GM21737 (cell line): Measurements from ENCODE around the gene SPRED1.
"Not testable (repeated sequence)": the region's sequence is repeated elsewhere in the genome, so short reads cannot be mapped to it uniquely, and the experiment has no call there.

Experiments used
- ATAC-seq: cut with Tn5 transposase; IDR thresholded peaks from one replicate; pipeline ENCODE4 v1.9.1; 2021; ENCODE audit warnings: mild to moderate bottlenecking, moderate library complexity; ENCODE audit not compliant: unreplicated experiment

The SPRED1 gene

GRCh38 chr15:38229705-38230310, 22.8 kb upstream of the SPRED1 start:
- ATAC-seq, result no peak

DNA sequence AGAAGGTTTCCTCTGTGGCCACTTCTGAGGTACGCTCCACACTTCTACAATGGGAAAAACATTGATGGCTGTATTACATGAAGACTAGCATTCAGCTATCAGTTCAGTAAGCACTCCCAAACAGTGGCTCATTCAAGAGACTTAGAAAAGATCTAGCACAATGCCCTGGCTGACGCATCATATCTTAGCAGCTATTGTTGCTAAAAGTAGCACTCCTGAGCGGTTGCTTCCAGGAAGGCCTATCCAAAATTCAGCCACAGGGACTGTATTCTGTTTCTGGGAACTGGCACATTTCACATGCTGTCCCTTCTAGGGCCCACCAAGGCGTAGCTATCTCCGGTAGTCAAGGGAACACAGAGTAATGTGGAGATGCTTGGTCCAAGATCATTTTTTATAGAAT, 21.2 kb upstream of the SPRED1 start:
- ATAC-seq, result no peak

DNA sequence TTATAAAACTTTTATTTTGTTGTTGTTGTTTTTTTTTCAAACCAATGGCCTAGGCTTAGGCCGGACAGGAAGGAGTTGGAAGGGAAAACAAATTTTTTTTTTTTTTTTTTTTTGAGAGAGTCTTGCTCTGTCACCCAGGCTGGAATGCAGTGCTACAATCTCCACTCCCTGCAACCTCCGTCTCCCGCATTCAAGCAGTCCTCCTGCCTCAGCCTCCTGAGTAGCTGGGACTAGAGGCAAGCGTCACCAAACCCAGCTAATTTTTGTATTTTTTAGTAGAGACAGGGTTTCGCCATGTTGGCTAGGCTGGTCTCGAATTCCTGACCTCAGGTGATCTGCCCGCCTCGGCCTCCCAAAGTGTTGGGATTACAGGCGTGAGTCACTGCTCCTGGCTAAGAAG, 15.6 kb upstream of the SPRED1 start:
- not testable (repeated sequence) for ATAC-seq

- no peak for ATAC-seq
Observed at GRCh38 chr15:38238311-38238710, 14.3 kb upstream of the SPRED1 start.

DNA sequence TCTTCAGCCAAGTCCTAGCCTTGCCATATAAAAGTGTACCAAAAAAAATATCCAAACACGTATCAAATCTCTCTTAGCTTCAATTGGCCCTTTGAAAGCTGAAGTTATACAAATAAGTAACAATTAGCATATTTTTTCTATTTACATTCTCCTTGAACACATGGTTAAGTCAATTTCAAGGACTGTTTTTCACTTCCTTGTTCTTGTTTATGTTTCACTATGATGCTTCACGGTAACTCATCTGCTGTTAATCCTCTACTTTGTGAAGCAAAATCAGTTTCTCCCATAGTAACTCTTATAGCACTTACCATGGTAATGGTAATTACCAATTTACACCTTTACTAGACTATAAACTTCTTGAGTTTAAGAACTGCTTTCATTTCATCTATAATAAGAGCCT, 10.6 kb upstream of the SPRED1 start:
- peak; percentile 87 for ATAC-seq

GRCh38 chr15:38243278-38244055, 9.2 kb upstream of the SPRED1 start:
- no peak for ATAC-seq

DNA sequence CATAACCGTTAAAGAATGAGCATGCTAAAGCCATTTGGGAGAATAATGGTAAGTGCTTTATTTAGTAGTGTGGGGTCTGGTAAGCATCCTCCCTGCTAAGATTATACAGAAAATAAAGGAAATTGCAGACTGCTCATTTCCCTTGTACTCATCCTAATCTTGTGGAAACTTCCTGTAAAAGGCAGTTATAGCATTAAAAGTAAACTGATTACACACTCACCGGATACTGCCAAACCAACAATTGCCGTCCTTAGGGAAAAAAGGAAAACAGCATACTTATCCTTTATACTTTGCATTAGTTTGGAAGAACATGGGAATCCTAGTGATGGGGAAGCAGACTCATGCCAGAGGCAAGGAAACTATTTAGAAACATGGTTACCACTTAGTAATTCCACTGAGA, 5.3 kb upstream of the SPRED1 start:
- no peak for ATAC-seq

GRCh38 chr15:38253351-38253781, 730 bp downstream of the SPRED1 start:
- ATAC-seq, result no peak

GRCh38 chr15:38254051-38254883, 1.6 kb downstream of the SPRED1 start:
- ATAC-seq, result peak; percentile 45

GRCh38 chr15:38255690-38256089, 3.1 kb downstream of the SPRED1 start:
- ATAC-seq, result no peak

DNA sequence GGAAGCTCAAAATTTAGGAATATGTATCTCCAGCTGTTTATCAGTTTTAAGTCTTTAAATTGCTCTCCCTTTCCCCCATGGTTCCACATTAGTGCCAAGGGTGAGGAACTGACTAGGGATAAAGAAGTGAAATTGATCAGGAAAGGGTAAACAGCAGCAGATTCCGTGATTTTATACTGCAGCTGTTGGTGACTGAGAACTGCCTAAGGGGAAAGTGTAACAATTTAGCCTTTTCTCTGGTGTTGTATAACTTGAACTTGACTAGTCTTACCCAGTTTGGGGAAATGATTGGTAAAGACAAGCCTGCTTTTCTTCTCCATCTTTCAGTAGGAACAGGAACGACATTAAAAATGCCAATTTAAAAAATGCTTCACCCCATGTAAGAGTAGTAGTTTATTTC, 5.0 kb downstream of the SPRED1 start:
- no peak for ATAC-seq

- ATAC-seq, result no peak
Observed at GRCh38 chr15:38259134-38259533, 6.5 kb downstream of the SPRED1 start.

- no peak for ATAC-seq
Observed at GRCh38 chr15:38260077-38260476, 7.4 kb downstream of the SPRED1 start.

GRCh38 chr15:38263251-38263650, 10.6 kb downstream of the SPRED1 start:
- ATAC-seq, result no peak

GRCh38 chr15:38263996-38264395, 11.4 kb downstream of the SPRED1 start:
- ATAC-seq, result no peak

GRCh38 chr15:38266247-38266986, 13.8 kb downstream of the SPRED1 start:
- no peak for ATAC-seq

GRCh38 chr15:38267421-38268022, 14.9 kb downstream of the SPRED1 start:
- no peak for ATAC-seq

- ATAC-seq, result no peak
Observed at GRCh38 chr15:38271144-38271543, 18.5 kb downstream of the SPRED1 start.

DNA sequence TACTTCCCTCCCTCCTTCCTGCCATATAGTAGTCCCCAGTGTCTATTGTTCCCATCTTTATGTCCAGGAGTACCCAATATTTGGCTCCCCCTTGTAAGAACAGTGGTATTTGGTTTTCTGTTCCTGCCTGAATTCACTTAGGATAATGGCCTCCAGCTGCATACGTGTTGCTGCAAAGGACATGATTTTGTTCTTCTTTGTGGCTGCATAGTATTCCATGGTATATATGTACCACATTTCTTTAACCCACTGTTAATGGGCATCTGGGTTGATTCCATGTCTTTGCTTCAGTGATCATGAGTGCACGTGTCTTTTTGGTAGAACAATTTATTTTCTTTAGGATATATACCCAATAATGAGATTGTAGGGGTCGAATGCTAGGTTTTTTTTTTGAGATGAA, 19.3 kb downstream of the SPRED1 start:
- no peak for ATAC-seq

GRCh38 chr15:38272431-38272830, 19.8 kb downstream of the SPRED1 start:
- ATAC-seq, result not testable (repeated sequence)

- ATAC-seq, result no peak
Observed at GRCh38 chr15:38274135-38274534, 21.5 kb downstream of the SPRED1 start.
